GM23248 (cell line): ENCODE measurements around the gene GABBR2.

Experiments used
- EZH2 ChIP-seq: fragments of 200-600 bp; sonication (generic); IDR thresholded peaks from 2 replicates; pipeline ENCODE4 v1.6.1; 2018; ENCODE audit warnings: antibody characterized with exemption, mild to moderate bottlenecking; ENCODE audit not compliant: insufficient read depth, poor library complexity, severe bottlenecking
- EZH2phosphoT487 ChIP-seq: fragments of 200-600 bp; sonication (generic); IDR thresholded peaks from 2 replicates; pipeline ENCODE4 v1.6.1; 2018; ENCODE audit warnings: antibody characterized with exemption, moderate library complexity, mild to moderate bottlenecking, low read depth; ENCODE audit not compliant: insufficient read depth

- no peak for TF ChIP-seq EZH2
- TF ChIP-seq EZH2phosphoT487 = no peak
Measured at GRCh38 chr9:98365781-98366180, 343.0 kb downstream of the GABBR2 start.
